Sigmoid colon (tissue), 4 donors: ENCODE results near the gene PCGF1.

ENCODE experiments used
- EP300 ChIP-seq, 4 donors: sonication (generic); formaldehyde crosslinking; IDR thresholded peaks; one replicate each; pipeline ENCODE4 v1.6.1; 2017; ENCODE audit warnings: antibody characterized with exemption in 4 of 4
- POLR2AphosphoS5 ChIP-seq, 4 donors: sonication (generic); formaldehyde crosslinking; IDR thresholded peaks; one replicate each; pipeline ENCODE4 v1.6.1; 2017; ENCODE audit warnings: antibody characterized with exemption in 4 of 4
- TF ChIP-seq, protein P1 (sequence below), 4 experiments: fragments of 450-650 bp in 3 of 4; fragments of 200-600 bp in 1 of 4; IDR thresholded peaks; one replicate each; pipeline ENCODE4 v1.5.1; 2016 to 2019; ENCODE audit warnings: antibody characterized with exemption in 4 of 4, mild to moderate bottlenecking in 3 of 4, moderate library complexity in 2 of 4

DNA sequence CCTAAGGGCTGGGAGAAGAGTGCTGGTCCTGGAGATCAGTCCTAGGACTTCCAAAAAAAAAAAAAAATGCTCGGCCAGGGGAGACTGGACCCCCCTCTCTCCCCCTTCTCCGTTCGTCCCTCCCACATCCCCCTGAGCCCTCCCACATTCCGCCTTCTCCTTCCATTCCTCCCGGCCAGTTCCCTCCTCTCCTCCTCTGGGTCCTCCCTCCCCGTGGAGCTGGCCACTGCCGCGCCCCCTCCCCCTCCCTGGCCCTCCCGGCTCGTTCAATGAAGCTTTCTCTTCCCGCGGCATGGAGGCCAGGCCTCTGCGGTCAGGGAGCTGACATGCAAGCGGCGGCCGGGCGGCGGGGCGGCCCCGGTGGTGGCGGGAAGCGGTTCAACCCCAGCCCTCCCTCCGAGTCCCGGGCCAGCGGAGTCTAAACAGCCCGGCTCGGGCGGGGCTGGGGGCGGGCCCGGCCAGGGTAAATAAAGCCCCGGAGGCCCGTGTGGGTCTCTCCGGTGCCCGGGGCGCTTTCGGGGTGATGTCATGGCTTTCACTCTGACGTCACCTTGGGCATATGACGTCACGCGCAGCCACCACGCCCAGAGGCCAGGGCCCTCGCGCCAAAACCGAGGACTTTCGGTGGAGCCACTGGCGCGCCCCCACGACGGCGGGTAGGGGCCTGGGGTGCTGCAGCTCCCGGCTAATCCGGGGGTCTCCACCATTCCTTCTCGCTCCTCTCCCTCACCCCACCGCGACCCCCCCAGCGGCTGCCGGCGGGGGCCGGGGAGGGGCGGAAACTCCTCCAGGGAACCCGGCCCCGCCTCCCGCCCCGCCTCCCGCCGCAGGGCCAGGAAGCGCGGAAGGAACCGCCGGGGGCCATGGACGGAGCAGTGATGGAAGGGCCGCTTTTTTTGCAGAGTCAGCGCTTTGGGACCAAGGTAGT, 46.7 kb upstream of the PCGF1 start, which contains the start of the genes DOK1 and LOXL3:
- TF ChIP-seq EP300 (IDR thresholded peaks at IDR 0.05): peak in 1 of 4 donors; percentile 37
- peak; percentile 20 to 74 (median 49) for TF ChIP-seq POLR2AphosphoS5 (IDR thresholded peaks at IDR 0.05)
- TF ChIP-seq, protein P1, sequence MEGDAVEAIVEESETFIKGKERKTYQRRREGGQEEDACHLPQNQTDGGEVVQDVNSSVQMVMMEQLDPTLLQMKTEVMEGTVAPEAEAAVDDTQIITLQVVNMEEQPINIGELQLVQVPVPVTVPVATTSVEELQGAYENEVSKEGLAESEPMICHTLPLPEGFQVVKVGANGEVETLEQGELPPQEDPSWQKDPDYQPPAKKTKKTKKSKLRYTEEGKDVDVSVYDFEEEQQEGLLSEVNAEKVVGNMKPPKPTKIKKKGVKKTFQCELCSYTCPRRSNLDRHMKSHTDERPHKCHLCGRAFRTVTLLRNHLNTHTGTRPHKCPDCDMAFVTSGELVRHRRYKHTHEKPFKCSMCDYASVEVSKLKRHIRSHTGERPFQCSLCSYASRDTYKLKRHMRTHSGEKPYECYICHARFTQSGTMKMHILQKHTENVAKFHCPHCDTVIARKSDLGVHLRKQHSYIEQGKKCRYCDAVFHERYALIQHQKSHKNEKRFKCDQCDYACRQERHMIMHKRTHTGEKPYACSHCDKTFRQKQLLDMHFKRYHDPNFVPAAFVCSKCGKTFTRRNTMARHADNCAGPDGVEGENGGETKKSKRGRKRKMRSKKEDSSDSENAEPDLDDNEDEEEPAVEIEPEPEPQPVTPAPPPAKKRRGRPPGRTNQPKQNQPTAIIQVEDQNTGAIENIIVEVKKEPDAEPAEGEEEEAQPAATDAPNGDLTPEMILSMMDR (IDR thresholded peaks at IDR 0.05): no peak
